Endodermal cell (in vitro differentiated cells): Measurements from ENCODE around the gene PLEKHO2. TPM values are rescaled to one million over a fixed set of nuclear protein-coding genes. Genes with fewer than 3 reads are reported as not detected.

ENCODE experiments used
- DNase-seq: peaks from one replicate; pipeline ENCODE4 v3.0.0-alpha.2; 2017
- H3K27ac ChIP-seq: 2 replicates; pipeline ENCODE4 v1.5.1; 2013; ENCODE audit warnings: mild to moderate bottlenecking, low read depth, low read length, moderate library complexity
- H3K27me3 ChIP-seq: 2 replicates; pipeline ENCODE4 v1.6.1; 2013; ENCODE audit warnings: mild to moderate bottlenecking, low read length, moderate library complexity; ENCODE audit not compliant: insufficient read depth, control insufficient read depth, poor library complexity, severe bottlenecking
- H3K36me3 ChIP-seq: 2 replicates; pipeline ENCODE4 v1.7.0; 2013; ENCODE audit warnings: mild to moderate bottlenecking, low read length, moderate library complexity; ENCODE audit not compliant: control insufficient read depth, insufficient read depth
- H3K4me1 ChIP-seq: one replicate; pipeline ENCODE4 v1.7.0; 2013; ENCODE audit warnings: low read length; ENCODE audit not compliant: control insufficient read depth, insufficient read depth
- H3K4me3 ChIP-seq: 2 replicates; pipeline ENCODE4 v1.5.1; 2013; ENCODE audit warnings: mild to moderate bottlenecking, low read length, moderate library complexity
- H3K9ac ChIP-seq: 2 replicates; pipeline ENCODE4 v1.6.1; 2013; ENCODE audit warnings: mild to moderate bottlenecking, low read length, moderate library complexity; ENCODE audit not compliant: poor library complexity, severe bottlenecking; ENCODE audit errors: extremely low read depth
- H3K9me3 ChIP-seq: 2 replicates; pipeline ENCODE4 v1.6.1; 2013; ENCODE audit warnings: mild to moderate bottlenecking, low read length, moderate library complexity; ENCODE audit not compliant: control insufficient read depth
- H3K27ac Mint-ChIP-seq: 2 replicates; pipeline ENCODE4 v1.8.0; 2020; ENCODE audit warnings: mixed read lengths
- H3K27me3 Mint-ChIP-seq: 2 replicates; pipeline ENCODE4 v1.8.0; 2021; ENCODE audit warnings: mild to moderate bottlenecking, mixed read lengths; ENCODE audit not compliant: insufficient read depth
- H3K36me3 Mint-ChIP-seq: 2 replicates; pipeline ENCODE4 v1.8.0; 2020; ENCODE audit warnings: low read depth, mixed read lengths
- H3K4me1 Mint-ChIP-seq: 2 replicates; pipeline ENCODE4 v1.8.0; 2020; ENCODE audit warnings: mixed read lengths
- H3K4me3 Mint-ChIP-seq: 2 replicates; pipeline ENCODE4 v1.8.0; 2020; ENCODE audit warnings: mild to moderate bottlenecking, moderate library complexity, mixed read lengths
- H3K9me3 Mint-ChIP-seq: 2 replicates; pipeline ENCODE4 v1.8.0; 2020; ENCODE audit warnings: mild to moderate bottlenecking, mixed read lengths
- CTCF ChIP-seq: fragments of 200-600 bp; sonication (generic); conservative IDR thresholded peaks from 2 replicates; pipeline ENCODE4 v1.5.0; 2021; ENCODE audit warnings: antibody characterized with exemption, mild to moderate bottlenecking
- WGBS, 2 experiments: methylation state at CpG; one replicate each; pipeline versions ENCODE4 v1.1.5 to v1.1.7; 2013; ENCODE audit warnings: missing lambda C conversion rate in 2 of 2, mixed read lengths in 1 of 2; ENCODE audit not compliant: insufficient coverage in 1 of 2, insufficient read length in 1 of 2; 5-methylcytosine and 5-hydroxymethylcytosine counted together
- total RNA-seq, 2 donors: library from RNA; stranded (reverse); fragmentation: NEBNext Ultra II Directional in 1 of 2; extraction: Animal tissue kit (Norgen Biotek cat#: 25700) in 1 of 2; gene quantifications; 2 replicates in 1 of 2; 3 replicates in 1 of 2; pipeline ENCODE4 v1.2.1, GENCODE V29; 2021

PLEKHO2 gene
- total RNA-seq, 2 donors from 2014 or later: 10.2 to 12.9 TPM

- Histone ChIP-seq H3K36me3 (no peaks in the 10 kb centered on the region), H3K9me3 (no peaks in the 10 kb centered on the region), H3K27ac (no peak overlapping the region), H3K27me3 (no peaks in the 10 kb centered on the region), H3K9ac (no peak overlapping the region), H3K4me3 (no peak overlapping the region), H3K4me1 (peaks cover 19% of the 10 kb centered on the region)
- TF ChIP-seq CTCF: no peak
- Mint-ChIP-seq H3K27ac (peak overlapping the region; percentile 98), H3K9me3 (no peaks in the 10 kb centered on the region), H3K4me3 (peak overlapping the region; percentile 38), H3K27me3 (no peaks in the 10 kb centered on the region), H3K4me1 (peaks cover 56% of the 10 kb centered on the region), H3K36me3 (no peaks in the 10 kb centered on the region)
- 46 to 54% methylated on average over 4 to 10 of the region's 10 CpGs for WGBS, 2 experiments
- DNase-seq: peak; percentile 91
These were observed 32.8 kb upstream of the PLEKHO2 start for GRCh38 chr15:64808785-64809453.

DNA sequence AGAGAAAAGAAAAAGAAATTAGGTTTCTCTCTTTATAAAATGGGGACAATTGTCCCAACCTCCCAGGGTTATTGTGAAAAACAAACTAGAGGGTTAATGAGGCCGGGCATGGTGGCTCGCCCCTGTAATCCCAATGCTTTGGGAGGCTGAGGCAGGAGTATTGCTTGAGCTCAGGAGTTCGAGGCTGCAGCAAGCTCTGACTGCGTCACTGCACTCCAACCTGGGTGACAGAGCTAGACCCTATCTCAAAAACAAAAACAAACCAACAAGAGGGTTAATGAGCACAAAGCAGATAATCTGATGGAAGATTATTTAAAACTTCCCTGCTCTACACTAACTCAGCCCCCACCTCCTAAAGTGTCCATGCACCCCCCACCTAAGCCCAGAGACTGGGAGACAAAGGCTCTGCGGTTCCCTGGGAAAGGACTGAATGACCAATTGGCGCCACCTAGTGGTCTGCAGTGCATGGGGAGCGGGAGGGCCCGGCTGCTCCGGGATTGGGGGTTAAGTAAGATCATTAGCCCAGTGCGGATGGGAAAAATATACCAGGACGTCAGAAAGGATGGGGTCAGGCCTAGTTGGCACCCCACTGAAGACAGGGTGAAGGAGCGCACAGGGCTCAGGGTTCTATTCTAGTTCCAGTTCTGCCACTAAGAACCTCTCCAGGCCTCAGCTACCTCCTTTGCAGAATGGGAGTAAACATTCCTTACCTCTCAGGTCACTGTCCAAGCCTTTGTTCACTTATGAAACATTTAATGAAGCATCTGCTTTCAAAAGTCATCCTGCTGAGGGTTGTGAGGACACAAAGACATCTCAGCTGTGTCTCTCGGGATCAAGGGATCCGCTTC, 31.8 kb upstream of the PLEKHO2 start:
- peak overlapping the region; percentile 98 for H3K27ac Mint-ChIP-seq
- no peaks in the 10 kb centered on the region for H3K27me3 Mint-ChIP-seq
- no peaks in the 10 kb centered on the region for H3K36me3 ChIP-seq
- H3K9ac ChIP-seq: peak overlapping the region; percentile 54
- peak overlapping the region; percentile 71 for H3K4me3 ChIP-seq
- H3K4me1 Mint-ChIP-seq: peaks cover 56% of the 10 kb centered on the region
- no peaks in the 10 kb centered on the region for H3K9me3 ChIP-seq
- WGBS, 2 experiments: 10 to 17% methylated on average over 11 to 14 of the region's 14 CpGs
- H3K36me3 Mint-ChIP-seq: no peaks in the 10 kb centered on the region
- peaks cover 19% of the 10 kb centered on the region for H3K4me1 ChIP-seq
- TF ChIP-seq CTCF: peak; percentile 96
- no peaks in the 10 kb centered on the region for H3K27me3 ChIP-seq
- peak; percentile 96 for DNase-seq
- no peaks in the 10 kb centered on the region for H3K9me3 Mint-ChIP-seq
- peak overlapping the region; percentile 3 for H3K27ac ChIP-seq
- peak overlapping the region; percentile 52 for H3K4me3 Mint-ChIP-seq

DNA sequence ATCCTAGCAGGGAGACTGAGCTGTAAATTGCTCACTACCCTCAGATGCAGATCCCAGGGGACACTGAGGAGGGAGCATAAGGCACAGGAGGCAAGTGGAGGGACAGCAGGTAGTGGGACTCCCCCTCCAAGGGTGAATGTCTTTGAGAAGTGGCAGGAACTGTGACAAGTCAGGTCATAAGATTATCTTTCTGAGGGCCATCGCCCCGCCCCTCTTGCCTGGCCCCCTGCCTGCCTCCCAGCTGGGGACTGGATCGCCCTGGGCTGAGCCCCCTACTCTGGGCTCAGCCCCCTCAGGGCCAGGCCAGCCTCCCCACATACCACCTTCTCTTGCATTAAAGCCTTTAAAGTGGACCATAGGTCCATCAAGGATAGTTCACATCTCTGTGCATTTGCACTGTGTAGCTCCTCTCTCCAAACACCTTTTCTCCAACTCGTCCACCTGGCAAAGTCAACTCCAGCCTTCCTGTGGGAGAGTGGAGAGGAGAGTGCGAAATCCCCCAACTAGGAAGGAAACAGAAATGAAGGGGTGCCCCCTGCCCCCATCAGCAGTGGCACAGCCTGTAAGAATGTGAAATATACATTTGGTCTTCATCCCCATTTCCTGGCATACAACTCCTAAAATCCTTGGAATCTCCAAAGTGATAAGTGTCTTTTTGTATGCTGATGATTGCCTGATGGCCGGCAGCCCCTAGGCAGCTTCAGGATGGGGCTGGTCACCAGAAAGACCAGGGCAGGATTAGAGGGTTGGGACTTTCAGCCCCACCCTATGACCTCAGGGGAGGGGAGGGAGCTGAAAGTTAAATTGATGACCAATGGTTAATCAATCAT, 31.0 kb upstream of the PLEKHO2 start:
- DNase-seq: peak; percentile 91
- H3K4me1 ChIP-seq: peaks cover 19% of the 10 kb centered on the region
- H3K4me3 ChIP-seq: peak overlapping the region; percentile 71
- Mint-ChIP-seq H3K4me3 (peak overlapping the region; percentile 52), H3K27me3 (no peaks in the 10 kb centered on the region), H3K9me3 (no peaks in the 10 kb centered on the region), H3K4me1 (peaks cover 56% of the 10 kb centered on the region), H3K27ac (peak overlapping the region; percentile 98), H3K36me3 (no peaks in the 10 kb centered on the region)
- peak overlapping the region; percentile 54 for H3K9ac ChIP-seq
- H3K36me3 ChIP-seq: no peaks in the 10 kb centered on the region
- H3K9me3 ChIP-seq: no peaks in the 10 kb centered on the region
- no peaks in the 10 kb centered on the region for H3K27me3 ChIP-seq
- peak overlapping the region; percentile 3 for H3K27ac ChIP-seq
- WGBS, 2 experiments: 1% methylated on average over 6 of the region's 6 CpGs; no CpG with 5 or more reads in 1 of the 2 experiments
- no peak for TF ChIP-seq CTCF
